ENCODE data around the gene NID2.

NID2 gene

DNA sequence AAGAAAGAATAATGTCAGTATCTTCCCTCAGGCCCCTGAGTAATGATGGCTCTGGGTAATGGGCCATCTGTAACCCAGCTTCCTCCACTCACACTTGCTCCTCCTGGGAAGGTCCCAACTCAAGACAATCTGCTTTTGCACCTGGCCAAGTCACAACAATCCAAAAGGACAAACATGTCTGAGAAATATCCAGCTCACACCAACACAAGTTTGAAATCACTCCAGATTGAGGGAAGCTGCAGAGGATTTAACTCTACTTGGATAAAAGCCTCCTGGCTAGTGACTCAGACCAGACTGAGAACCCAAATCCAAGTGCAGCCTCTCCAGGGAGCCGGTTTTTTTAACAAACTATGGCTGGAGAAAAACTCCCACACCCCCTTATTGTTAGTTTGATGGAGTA is 45.3 kb downstream of the NID2 start:
- peak; percentile 79 for DNase-seq

- DNase-seq: no peak
Observed at GRCh38 chr14:52021957-52022600, 46.8 kb downstream of the NID2 start.

DNA sequence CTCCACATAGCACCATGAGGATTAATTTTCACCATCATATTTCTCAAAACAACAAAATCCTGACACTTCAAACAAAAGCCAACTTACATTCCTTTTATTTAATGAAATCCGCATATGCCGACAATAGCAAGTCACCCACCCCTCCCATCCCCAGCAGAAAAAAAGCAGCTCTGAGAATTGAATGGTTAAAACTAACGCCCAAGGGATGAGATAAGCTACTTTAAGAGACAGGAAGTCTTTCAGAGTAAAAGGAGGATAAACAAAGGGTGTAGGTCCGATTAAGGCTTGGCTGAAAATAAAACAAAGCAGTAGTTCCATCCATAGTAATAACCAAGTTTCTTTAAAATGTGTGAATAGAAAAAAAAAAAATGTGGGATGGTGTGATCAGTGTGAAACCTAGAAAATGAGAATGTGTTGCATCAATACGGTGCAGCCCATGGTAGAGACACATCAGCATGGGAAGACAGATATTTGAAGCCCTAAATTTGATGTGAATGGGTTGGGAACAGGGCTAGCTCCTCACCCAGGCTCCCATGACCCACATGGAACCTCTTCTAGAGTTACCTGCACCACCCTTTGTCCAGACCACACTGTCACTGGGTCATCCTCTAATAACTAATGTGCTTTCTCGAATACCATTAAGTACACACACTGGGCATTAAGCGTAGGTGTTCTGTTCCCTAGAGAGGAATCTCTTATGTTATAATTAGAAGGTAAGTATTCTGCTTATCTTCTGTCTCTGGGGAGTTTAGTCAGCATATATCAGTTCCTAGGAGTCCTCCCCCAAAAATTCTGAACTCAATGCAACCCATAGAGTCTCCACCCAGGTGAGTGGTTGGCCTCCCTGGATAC is 47.8 kb downstream of the NID2 start:
- no peak for DNase-seq

DNA sequence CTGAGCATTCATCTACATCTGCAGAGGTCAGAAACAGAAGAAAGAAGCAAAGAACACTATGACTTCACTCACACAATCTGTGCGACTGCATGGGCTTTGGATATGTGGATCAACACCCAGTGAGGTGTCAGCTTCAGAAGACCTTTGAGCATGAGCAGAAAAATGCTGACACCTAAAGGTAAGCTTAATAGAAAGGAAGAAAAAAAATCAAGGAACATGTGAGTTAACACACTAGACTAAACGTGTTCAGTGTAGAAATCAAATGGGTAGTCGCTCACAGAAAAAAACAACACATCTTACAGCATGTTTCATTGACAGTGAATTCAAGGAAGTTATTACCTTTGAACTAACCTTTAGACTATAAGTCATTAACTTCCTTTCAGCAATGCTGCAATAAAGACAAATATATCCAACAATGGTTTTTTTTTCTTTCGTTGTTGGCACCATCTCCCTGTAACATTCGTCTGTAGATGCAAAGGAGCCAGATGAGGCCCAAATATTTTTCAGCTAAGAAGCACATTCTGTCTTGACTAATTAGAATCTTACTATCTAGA is 48.6 kb downstream of the NID2 start:
- no peak for DNase-seq

DNA sequence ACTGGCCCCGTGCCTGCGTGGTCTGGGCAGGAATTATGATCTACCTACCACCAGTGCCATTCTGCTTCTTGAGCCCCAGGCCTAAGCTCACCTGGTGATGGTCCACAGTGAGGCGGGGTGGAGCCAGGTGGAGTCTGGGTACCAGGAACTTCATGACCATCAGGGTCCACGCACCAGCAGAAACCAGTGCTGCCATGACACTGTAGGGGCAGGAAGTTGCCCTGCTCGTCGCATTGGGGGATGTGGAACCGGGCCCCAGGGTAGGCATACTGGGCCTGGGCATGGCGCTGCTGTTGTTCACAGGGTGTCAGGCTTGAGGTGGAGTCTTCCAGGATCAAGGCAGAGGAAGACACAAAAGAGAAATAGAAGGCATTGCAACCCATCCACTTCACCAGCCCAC is 49.9 kb downstream of the NID2 start:
- DNase-seq: no peak

DNA sequence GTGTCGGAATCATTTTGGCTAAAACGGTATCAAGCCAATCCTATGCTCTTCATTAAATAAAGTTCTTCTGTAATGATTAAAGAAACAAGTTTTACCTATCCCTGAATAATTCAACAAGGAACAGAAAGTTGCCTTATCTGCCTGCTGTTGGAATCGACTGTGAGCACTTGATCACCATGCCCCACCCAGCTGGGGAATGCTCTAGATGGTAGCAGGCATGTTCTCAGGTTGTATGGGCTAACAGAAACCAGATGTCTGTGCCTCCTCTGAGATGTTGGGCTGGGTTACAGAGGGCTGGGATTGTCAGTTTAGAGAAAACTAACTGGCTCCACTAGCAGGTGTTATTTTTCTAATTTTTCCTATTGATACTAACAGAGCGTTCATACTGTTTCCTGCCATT is 50.6 kb downstream of the NID2 start:
- peak; percentile 61 for DNase-seq

- DNase-seq: no peak
Observed at GRCh38 chr14:52015411-52016030, 53.3 kb downstream of the NID2 start.

GRCh38 chr14:52014601-52015267 is 54.1 kb downstream of the NID2 start:
- no peak for DNase-seq

- no peak for DNase-seq
Observed at GRCh38 chr14:52013984-52014600, 54.8 kb downstream of the NID2 start.

- DNase-seq: no peak
Observed at GRCh38 chr14:52012635-52013034, 56.2 kb downstream of the NID2 start.

- no peak for DNase-seq
Observed at GRCh38 chr14:52011523-52011922, 57.3 kb downstream of the NID2 start.

- DNase-seq: no peak
Observed at GRCh38 chr14:52010173-52010693, 58.6 kb downstream of the NID2 start.

- no peak for DNase-seq
Observed at GRCh38 chr14:52008136-52008535, 60.7 kb downstream of the NID2 start.

DNA sequence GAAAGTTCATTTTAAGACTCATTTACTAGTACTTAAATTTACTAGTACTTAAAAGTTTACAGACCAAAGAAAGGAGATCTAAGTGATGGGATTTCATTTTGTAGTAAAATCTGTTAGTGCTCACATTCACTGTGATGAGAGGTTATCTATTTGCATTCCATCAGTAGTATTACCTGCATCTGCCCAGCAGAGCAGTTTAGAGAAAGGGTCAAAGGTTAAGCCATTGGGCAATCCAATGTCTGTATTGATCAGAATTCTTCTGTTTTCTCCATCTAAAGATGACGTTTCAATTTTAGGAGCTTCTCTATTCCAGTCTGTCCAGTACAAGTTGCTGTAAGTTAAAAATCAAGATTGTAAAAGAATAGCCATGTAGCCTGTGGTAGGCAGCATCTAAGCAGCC is 61.2 kb downstream of the NID2 start:
- DNase-seq: no peak

DNA sequence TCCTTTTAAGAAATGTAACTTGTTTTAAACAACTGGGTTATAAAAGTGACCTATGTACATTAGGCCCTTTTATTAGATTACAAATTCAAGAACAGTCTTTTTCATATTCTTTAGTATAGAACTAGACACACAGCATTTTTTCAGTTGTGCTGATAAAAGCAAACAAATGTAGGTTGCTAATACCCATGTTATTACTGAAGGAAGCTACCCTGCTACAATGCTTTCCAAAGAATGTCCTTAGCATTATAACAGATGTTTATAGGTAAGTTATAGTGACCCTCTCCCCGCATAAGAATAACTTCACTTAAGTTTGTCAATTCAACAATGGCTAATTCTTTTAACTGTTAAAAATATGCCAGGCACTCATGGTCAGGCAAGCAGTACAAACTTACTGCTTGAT is 61.6 kb downstream of the NID2 start:
- DNase-seq: no peak

DNA sequence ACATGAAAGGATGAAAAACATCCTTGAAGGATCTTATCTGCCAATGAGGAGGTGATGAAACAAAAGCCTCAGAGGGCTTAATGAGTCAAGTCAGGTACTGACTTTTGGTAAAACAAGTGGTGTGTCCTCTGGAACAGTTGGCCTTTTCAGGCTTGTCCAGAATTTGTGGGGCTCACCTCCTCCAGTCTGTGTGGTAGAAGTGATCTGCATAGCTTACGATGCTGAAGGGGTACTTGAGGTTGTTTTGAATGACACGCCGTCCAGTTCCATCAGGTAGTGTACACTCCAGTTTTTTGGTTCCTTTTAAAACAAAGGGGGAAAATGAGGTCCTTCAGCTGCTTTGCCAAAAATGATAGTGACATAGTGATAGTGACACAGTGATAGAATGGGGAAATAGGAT is 62.5 kb downstream of the NID2 start:
- DNase-seq: no peak

DNA sequence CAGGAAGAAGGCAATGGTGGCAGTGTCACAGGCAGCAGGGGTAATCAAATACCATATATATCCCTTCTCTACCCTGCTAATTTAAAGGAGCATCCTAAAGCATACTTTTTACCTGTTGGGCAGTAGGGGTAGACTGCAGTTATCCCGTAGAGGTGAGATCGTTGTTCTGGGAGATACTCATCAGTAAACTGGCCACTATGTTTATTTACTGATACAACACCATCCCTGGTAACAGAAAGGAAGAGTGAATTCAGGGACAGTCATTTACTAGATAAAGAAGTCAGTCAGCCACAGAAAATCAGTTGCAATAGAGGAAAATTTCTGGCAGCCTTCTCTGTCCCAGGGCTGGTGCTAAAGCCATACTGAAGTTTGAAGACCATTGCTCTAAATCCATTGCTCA is 63.2 kb downstream of the NID2 start:
- DNase-seq: no peak

GRCh38 chr14:52003324-52003723 is 65.5 kb downstream of the NID2 start:
- DNase-seq: no peak

DNA sequence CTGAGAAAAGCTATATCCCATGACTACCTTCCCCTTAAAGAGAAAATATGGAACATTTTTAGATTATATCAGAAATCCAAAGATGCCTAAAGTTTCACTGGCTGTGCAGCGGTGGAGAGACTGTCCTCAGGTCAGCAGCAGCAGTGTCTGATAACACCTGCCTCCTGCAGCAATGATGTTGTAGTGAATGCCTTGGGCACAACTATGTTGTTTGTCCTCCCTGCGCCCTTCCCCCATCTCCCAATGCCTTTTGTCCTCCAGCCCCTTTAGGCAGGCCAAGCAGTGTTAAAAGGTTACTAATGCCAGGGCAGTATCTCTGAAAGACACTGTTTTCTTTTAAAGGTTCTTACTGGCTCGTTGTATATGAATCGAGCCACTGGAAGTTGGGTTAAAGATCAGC is 66.3 kb downstream of the NID2 start:
- DNase-seq: no peak

DNA sequence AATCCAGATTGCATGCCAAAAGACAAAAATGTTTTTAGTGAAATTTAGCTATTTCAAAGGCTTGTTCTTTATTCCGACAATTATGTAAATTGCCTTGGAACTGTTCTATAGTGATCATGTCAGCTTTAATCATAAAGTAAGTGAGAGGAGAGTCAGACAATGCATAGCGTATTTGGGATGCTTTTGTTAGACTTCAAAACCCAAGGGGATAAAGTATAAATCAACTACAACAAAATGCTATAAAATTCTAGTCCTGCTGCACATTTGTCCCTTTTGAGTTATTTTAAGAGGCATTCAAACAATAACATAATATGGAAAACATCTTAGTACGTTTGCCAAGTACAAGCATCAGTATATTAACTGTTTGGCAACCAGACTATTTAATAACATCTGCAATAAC is 68.2 kb downstream of the NID2 start:
- DNase-seq: no peak

- DNase-seq: peak; percentile 38
Observed at GRCh38 chr14:52000019-52000582, 68.8 kb downstream of the NID2 start.

- peak; percentile 64 for DNase-seq
Observed at GRCh38 chr14:51999084-51999483, 69.8 kb downstream of the NID2 start.

Measured in EL (cell line).